ENCODE results near the gene CORO2A. TPM values are rescaled to one million over a fixed set of nuclear protein-coding genes. Genes with fewer than 3 reads are reported as not detected.
"Not testable (repeated sequence)": the region's sequence is repeated elsewhere in the genome, so short reads cannot be mapped to it uniquely, and the experiment has no call there.

Gene CORO2A
- total RNA-seq, 2 donors from 2014 or later = 13.9 to 16.6 TPM

- Mint-ChIP-seq H3K27me3 (no peaks in the 10 kb centered on the region), H3K27ac (peak overlapping the region; percentile 53), H3K36me3 (ENCODE audit: low read depth) (peaks cover 5% of the 10 kb centered on the region), H3K4me1 (peaks cover 42% of the 10 kb centered on the region), H3K4me3 (no peak overlapping the region)
- DNase-seq = no peak
- ATAC-seq = no peak
- no peaks in the 10 kb centered on the region for H3K9me3 ChIP-seq (ENCODE audit: control insufficient read depth, low read length, poor library complexity, severe bottlenecking)
Measured at GRCh38 chr9:98182069-98182820, 10.2 kb downstream of the CORO2A start.

- H3K27me3 Mint-ChIP-seq = no peaks in the 10 kb centered on the region
- no peak overlapping the region for H3K4me3 Mint-ChIP-seq
- H3K9me3 ChIP-seq (ENCODE audit: control insufficient read depth, low read length, poor library complexity, severe bottlenecking) = no peaks in the 10 kb centered on the region
- H3K36me3 Mint-ChIP-seq (ENCODE audit: low read depth) = peaks cover 5% of the 10 kb centered on the region
- H3K27ac Mint-ChIP-seq = peak overlapping the region; percentile 53
- H3K4me1 Mint-ChIP-seq = peaks cover 42% of the 10 kb centered on the region
- DNase-seq = no peak
- no peak for ATAC-seq
Measured at GRCh38 chr9:98181746-98182068, 10.7 kb downstream of the CORO2A start.

GRCh38 chr9:98180996-98181395 lies 11.4 kb downstream of the CORO2A start:
- no peaks in the 10 kb centered on the region for H3K27me3 Mint-ChIP-seq
- no peak overlapping the region for H3K4me3 Mint-ChIP-seq
- peak overlapping the region; percentile 32 for H3K27ac Mint-ChIP-seq
- DNase-seq = no peak
- ATAC-seq = no peak
- no peaks in the 10 kb centered on the region for H3K9me3 ChIP-seq (ENCODE audit: control insufficient read depth, low read length, poor library complexity, severe bottlenecking)
- peaks cover 5% of the 10 kb centered on the region for H3K36me3 Mint-ChIP-seq (ENCODE audit: low read depth)
- peaks cover 42% of the 10 kb centered on the region for H3K4me1 Mint-ChIP-seq

GRCh38 chr9:98178874-98179850 lies 13.3 kb downstream of the CORO2A start:
- ATAC-seq (no peak), DNase-seq (no peak)
- peaks cover 31% of the 10 kb centered on the region for H3K4me1 Mint-ChIP-seq
- no peaks in the 10 kb centered on the region for H3K9me3 ChIP-seq (ENCODE audit: control insufficient read depth, low read length, poor library complexity, severe bottlenecking)
- no peaks in the 10 kb centered on the region for H3K27me3 Mint-ChIP-seq
- peaks cover 5% of the 10 kb centered on the region for H3K36me3 Mint-ChIP-seq (ENCODE audit: low read depth)
- peak overlapping the region; percentile 80 for H3K27ac Mint-ChIP-seq
- H3K4me3 Mint-ChIP-seq = no peak overlapping the region

GRCh38 chr9:98176391-98177259 lies 15.8 kb downstream of the CORO2A start:
- Mint-ChIP-seq H3K27ac (no peak overlapping the region), H3K4me3 (no peak overlapping the region), H3K4me1 (peaks cover 32% of the 10 kb centered on the region), H3K36me3 (ENCODE audit: low read depth) (peaks cover 4% of the 10 kb centered on the region), H3K27me3 (no peaks in the 10 kb centered on the region)
- no peak for DNase-seq
- ATAC-seq = no peak
- H3K9me3 ChIP-seq (ENCODE audit: control insufficient read depth, low read length, poor library complexity, severe bottlenecking) = no peaks in the 10 kb centered on the region

GRCh38 chr9:98175762-98176161 lies 16.7 kb downstream of the CORO2A start:
- ATAC-seq (no peak), DNase-seq (no peak)
- Mint-ChIP-seq H3K36me3 (ENCODE audit: low read depth) (peaks cover 2% of the 10 kb centered on the region), H3K4me3 (no peak overlapping the region), H3K4me1 (peaks cover 33% of the 10 kb centered on the region), H3K27ac (no peak overlapping the region), H3K27me3 (no peaks in the 10 kb centered on the region)
- no peaks in the 10 kb centered on the region for H3K9me3 ChIP-seq (ENCODE audit: control insufficient read depth, low read length, poor library complexity, severe bottlenecking)

GRCh38 chr9:98175028-98175569 lies 17.3 kb downstream of the CORO2A start:
- Mint-ChIP-seq H3K4me1 (peaks cover 32% of the 10 kb centered on the region), H3K36me3 (ENCODE audit: low read depth) (peaks cover 2% of the 10 kb centered on the region), H3K4me3 (no peak overlapping the region), H3K27me3 (no peaks in the 10 kb centered on the region), H3K27ac (no peak overlapping the region)
- ATAC-seq (no peak), DNase-seq (no peak)
- no peaks in the 10 kb centered on the region for H3K9me3 ChIP-seq (ENCODE audit: control insufficient read depth, low read length, poor library complexity, severe bottlenecking)

- not testable (repeated sequence) for H3K4me3 Mint-ChIP-seq; H3K36me3 Mint-ChIP-seq (ENCODE audit: low read depth); H3K27me3 Mint-ChIP-seq; ATAC-seq; DNase-seq; H3K9me3 ChIP-seq (ENCODE audit: control insufficient read depth, low read length, poor library complexity, severe bottlenecking)
- H3K4me1 Mint-ChIP-seq = peaks cover 34% of the 10 kb centered on the region
- H3K27ac Mint-ChIP-seq = peak overlapping the region; percentile 29
Measured at GRCh38 chr9:98174502-98174918, 17.9 kb downstream of the CORO2A start.

GRCh38 chr9:98173181-98173580 lies 19.3 kb downstream of the CORO2A start:
- H3K36me3 Mint-ChIP-seq (ENCODE audit: low read depth) = peaks cover 2% of the 10 kb centered on the region
- no peaks in the 10 kb centered on the region for H3K9me3 ChIP-seq (ENCODE audit: control insufficient read depth, low read length, poor library complexity, severe bottlenecking)
- no peaks in the 10 kb centered on the region for H3K27me3 Mint-ChIP-seq
- DNase-seq (no peak), ATAC-seq (no peak)
- no peak overlapping the region for H3K4me3 Mint-ChIP-seq
- H3K4me1 Mint-ChIP-seq = peaks cover 33% of the 10 kb centered on the region
- H3K27ac Mint-ChIP-seq = no peak overlapping the region

GRCh38 chr9:98172604-98173003 lies 19.8 kb downstream of the CORO2A start:
- peaks cover 36% of the 10 kb centered on the region for H3K4me1 Mint-ChIP-seq
- DNase-seq (no peak), ATAC-seq (no peak)
- H3K9me3 ChIP-seq (ENCODE audit: control insufficient read depth, low read length, poor library complexity, severe bottlenecking) = no peaks in the 10 kb centered on the region
- H3K27ac Mint-ChIP-seq = no peak overlapping the region
- no peak overlapping the region for H3K4me3 Mint-ChIP-seq
- H3K27me3 Mint-ChIP-seq = no peaks in the 10 kb centered on the region
- H3K36me3 Mint-ChIP-seq (ENCODE audit: low read depth) = peaks cover 2% of the 10 kb centered on the region

GRCh38 chr9:98171176-98171925 lies 21.1 kb downstream of the CORO2A start:
- peaks cover 42% of the 10 kb centered on the region for H3K4me1 Mint-ChIP-seq
- H3K36me3 Mint-ChIP-seq (ENCODE audit: low read depth) = peaks cover 4% of the 10 kb centered on the region
- no peaks in the 10 kb centered on the region for H3K9me3 ChIP-seq (ENCODE audit: control insufficient read depth, low read length, poor library complexity, severe bottlenecking)
- DNase-seq (no peak), ATAC-seq (no peak)
- peak overlapping the region; percentile 90 for H3K27ac Mint-ChIP-seq
- H3K4me3 Mint-ChIP-seq = peak overlapping the region; percentile 21
- H3K27me3 Mint-ChIP-seq = no peaks in the 10 kb centered on the region

- DNase-seq = peak in 1 of 3 donors; percentile 22
- ATAC-seq = peak; percentile 76
- Mint-ChIP-seq H3K27ac (peak overlapping the region; percentile 90), H3K4me3 (peak overlapping the region; percentile 84), H3K27me3 (no peaks in the 10 kb centered on the region), H3K4me1 (peaks cover 57% of the 10 kb centered on the region), H3K36me3 (ENCODE audit: low read depth) (peaks cover 4% of the 10 kb centered on the region)
- H3K9me3 ChIP-seq (ENCODE audit: control insufficient read depth, low read length, poor library complexity, severe bottlenecking) = no peaks in the 10 kb centered on the region
Measured at GRCh38 chr9:98168941-98169488, 23.4 kb downstream of the CORO2A start.

Measured in T-helper 17 cell (primary cell).